H1 (cell line): ENCODE measurements around the gene ENO4. TPM values are rescaled to one million over a fixed set of nuclear protein-coding genes. Genes with fewer than 3 reads are reported as not detected.

Source experiments
- CTCF ChIA-PET: fragments of 300-600 bp; sonication (Branson Sonifier 250); formaldehyde crosslinking; loops from one replicate; lab custom pipeline; 2021; ENCODE audit not compliant: partially characterized antibody; lab: Charles Lee
- POLR2A ChIA-PET: fragments of 300-600 bp; sonication (Branson Sonifier 250); formaldehyde crosslinking; loops from one replicate; lab custom pipeline; 2021; ENCODE audit warnings: inconsistent platforms; ENCODE audit not compliant: partially characterized antibody; lab: Charles Lee
- DNase-seq, 2 experiments: peaks; one replicate each; pipeline versions ENCODE4 v3.0.0 to v3.0.0-alpha.2; 2010 to 2022; ENCODE audit warnings: low spot score in 2 of 2, low read depth in 1 of 2, mixed read lengths in 1 of 2
- FAIRE-seq: peaks from 2 replicates; lab custom pipeline; 2011; peaks lifted over from hg19 to GRCh38; lab: Jason Lieb, UNC
- H2AFZ ChIP-seq: 2 replicates; pipeline ENCODE4 v1.8.1; 2012; ENCODE audit warnings: low read length, inconsistent platforms
- H2AK5ac ChIP-seq: 2 replicates; pipeline ENCODE4 v1.6.1; 2013; ENCODE audit warnings: low read depth, low read length
- H2BK120ac ChIP-seq: replicated peaks from 2 replicates; pipeline ENCODE3; 2013; ENCODE audit warnings: low read depth, low read length, inconsistent platforms
- H2BK12ac ChIP-seq: 2 replicates; pipeline ENCODE4 v1.6.1; 2013; ENCODE audit warnings: low read depth, low read length
- H2BK15ac ChIP-seq: 2 replicates; pipeline ENCODE4 v1.6.1; 2013; ENCODE audit warnings: low read length
- H2BK20ac ChIP-seq: 2 replicates; pipeline ENCODE4 v1.6.1; 2013; ENCODE audit warnings: low read length
- H2BK5ac ChIP-seq: 2 replicates; pipeline ENCODE4 v1.6.1; 2013; ENCODE audit warnings: low read depth, low read length
- H3K14ac ChIP-seq: 2 replicates; pipeline ENCODE4 v1.6.1; 2013; ENCODE audit warnings: inconsistent platforms; ENCODE audit not compliant: insufficient read length
- H3K18ac ChIP-seq: 2 replicates; pipeline ENCODE4 v1.6.1; 2013; ENCODE audit warnings: low read length; ENCODE audit errors: extremely low read depth
- H3K23ac ChIP-seq: 2 replicates; pipeline ENCODE4 v1.6.1; 2013; ENCODE audit warnings: inconsistent platforms; ENCODE audit not compliant: insufficient read length
- H3K23me2 ChIP-seq: 2 replicates; pipeline ENCODE4 v1.6.1; 2013; ENCODE audit warnings: low read depth, low read length
- H3K27ac ChIP-seq: 2 replicates; pipeline ENCODE4 v1.6.1; 2011; ENCODE audit warnings: low read depth, low read length, inconsistent platforms
- H3K27me3 ChIP-seq, 4 experiments: replicated peaks in 1 of 4; 1 replicate in 1 of 4; 2 replicates in 3 of 4; pipeline versions ENCODE4 v1.6.1 to v1.8.1; 2011 to 2013; ENCODE audit warnings: low read length in 3 of 4, mild to moderate bottlenecking in 3 of 4, inconsistent platforms in 2 of 4, mixed read lengths in 2 of 4, moderate library complexity in 1 of 4; ENCODE audit not compliant: control insufficient read depth in 3 of 4, insufficient read depth in 3 of 4; ENCODE audit errors: extremely low read depth in 1 of 4
- H3K36me3 ChIP-seq, 4 experiments: 2 replicates each; pipeline versions ENCODE4 v1.6.1 to v1.8.1; 2011 to 2013; ENCODE audit warnings: mild to moderate bottlenecking in 4 of 4, low read length in 3 of 4, moderate library complexity in 2 of 4, control low read depth in 1 of 4, inconsistent platforms in 1 of 4; ENCODE audit not compliant: insufficient read depth in 4 of 4, control insufficient read depth in 2 of 4
- H3K4ac ChIP-seq: replicated peaks from 2 replicates; pipeline ENCODE3; 2013; ENCODE audit warnings: low read length, low read depth, mixed read lengths, inconsistent platforms; ENCODE audit not compliant: insufficient read length
- H3K4me1 ChIP-seq, 4 experiments: replicated peaks in 1 of 4; 1 replicate in 1 of 4; 2 replicates in 3 of 4; pipeline versions ENCODE4 v1.6.1 to v1.8.1; 2011 to 2013; ENCODE audit warnings: low read length in 3 of 4, inconsistent platforms in 2 of 4, mixed read lengths in 1 of 4; ENCODE audit not compliant: insufficient read depth in 4 of 4, control insufficient read depth in 3 of 4
- H3K4me2 ChIP-seq, 2 experiments: 2 replicates each; pipeline versions ENCODE4 v1.6.1 to v1.8.1; 2011 to 2013; ENCODE audit warnings: low read depth in 2 of 2, low read length in 2 of 2, control low read depth in 1 of 2, inconsistent platforms in 1 of 2, mild to moderate bottlenecking in 1 of 2; ENCODE audit not compliant: insufficient read depth in 1 of 2
- H3K4me3 ChIP-seq, 4 experiments: fragments of 200-600, 300-600 bp in 1 of 4; sonication (generic), shearing (Covaris generic), sonication (Bioruptor Twin) in 1 of 4; 2 replicates each; pipeline versions ENCODE4 v1.5.1 to v1.8.1; 2011 to 2016; ENCODE audit warnings: low read length in 4 of 4, low read depth in 3 of 4, control low read depth in 2 of 4, inconsistent platforms in 2 of 4, mild to moderate bottlenecking in 2 of 4, mixed read lengths in 1 of 4, moderate library complexity in 1 of 4; ENCODE audit not compliant: insufficient read depth in 2 of 4; ENCODE audit errors: extremely low read depth in 1 of 4
- H3K56ac ChIP-seq: replicated peaks from 2 replicates; pipeline ENCODE3; 2013; ENCODE audit warnings: low read depth, mild to moderate bottlenecking, mixed read lengths, low read length, inconsistent platforms; ENCODE audit not compliant: insufficient read length
- H3K79me1 ChIP-seq: 2 replicates; pipeline ENCODE4 v1.6.1; 2013; ENCODE audit warnings: low read depth, low read length, control low read depth
- H3K79me2 ChIP-seq, 2 experiments: 2 replicates each; pipeline versions ENCODE4 v1.6.1 to v1.8.1; 2012 to 2013; ENCODE audit warnings: low read length in 2 of 2, mild to moderate bottlenecking in 2 of 2, inconsistent platforms in 1 of 2; ENCODE audit not compliant: insufficient read depth in 2 of 2, control insufficient read depth in 1 of 2
- H3K9ac ChIP-seq, 4 experiments: replicated peaks in 1 of 4; 1 replicate in 1 of 4; 2 replicates in 3 of 4; pipeline versions ENCODE4 v1.6.1 to v1.8.1; 2011 to 2013; ENCODE audit warnings: low read depth in 3 of 4, low read length in 3 of 4, control low read depth in 2 of 4, mild to moderate bottlenecking in 2 of 4, moderate library complexity in 2 of 4, inconsistent platforms in 1 of 4; ENCODE audit errors: extremely low read depth in 1 of 4
- H3K9me3 ChIP-seq, 2 experiments: 2 replicates each; pipeline versions ENCODE4 v1.6.1 to v1.8.1; 2012 to 2013; ENCODE audit warnings: mild to moderate bottlenecking in 2 of 2, moderate library complexity in 2 of 2, control low read depth in 1 of 2, inconsistent platforms in 1 of 2, low read depth in 1 of 2, low read length in 1 of 2, mixed read lengths in 1 of 2; ENCODE audit not compliant: insufficient read depth in 2 of 2
- H4K20me1 ChIP-seq, 2 experiments: replicated peaks in 1 of 2; 2 replicates each; pipeline versions ENCODE3 to v1.8.1; 2011 to 2013; ENCODE audit warnings: inconsistent platforms in 2 of 2, low read length in 2 of 2, mild to moderate bottlenecking in 1 of 2; ENCODE audit not compliant: insufficient read depth in 2 of 2, control insufficient read depth in 1 of 2
- H4K5ac ChIP-seq: 2 replicates; pipeline ENCODE4 v1.6.1; 2013; ENCODE audit warnings: low read length, low read depth, mixed read lengths, inconsistent platforms; ENCODE audit not compliant: insufficient read length
- H4K8ac ChIP-seq: 2 replicates; pipeline ENCODE4 v1.8.0; 2013; ENCODE audit warnings: mild to moderate bottlenecking, moderate library complexity, low read length, inconsistent platforms; ENCODE audit not compliant: insufficient read depth; ENCODE audit errors: extremely low read depth
- H4K91ac ChIP-seq: replicated peaks from 2 replicates; pipeline ENCODE3; 2013; ENCODE audit warnings: low read length, mixed read lengths, inconsistent platforms; ENCODE audit not compliant: insufficient read length
- ASH2L ChIP-seq: fragments of 200-600, 300-600 bp; sonication (generic); IDR thresholded peaks from one replicate; pipeline ENCODE4 v1.7.1; 2017; ENCODE audit warnings: low read length
- HDAC2 ChIP-seq, 2 experiments: fragments of 300-600 bp in 1 of 2; sonication (generic) in 1 of 2; IDR thresholded peaks; 2 replicates each; pipeline ENCODE4 v1.6.1; 2011 to 2012; ENCODE audit warnings: low read depth in 2 of 2, low read length in 2 of 2, mild to moderate bottlenecking in 2 of 2, moderate library complexity in 2 of 2, borderline replicate concordance in 1 of 2, inconsistent platforms in 1 of 2
- JUND ChIP-seq: IDR thresholded peaks from 2 replicates; pipeline ENCODE4 v1.6.1; 2011; ENCODE audit warnings: mild to moderate bottlenecking, improper control_type of control experiment, low read length
- KDM4A ChIP-seq: IDR thresholded peaks from one replicate; pipeline ENCODE4 v1.7.1; 2012; ENCODE audit warnings: low read depth, mild to moderate bottlenecking, moderate library complexity, low read length, inconsistent platforms; ENCODE audit not compliant: severe bottlenecking
- RAD21 ChIP-seq, 2 experiments: IDR thresholded peaks in 1 of 2; conservative IDR thresholded peaks in 1 of 2; 2 replicates each; pipeline ENCODE4 v1.6.1; 2011; ENCODE audit warnings: low read depth in 2 of 2, low read length in 2 of 2, improper control_type of control experiment in 1 of 2, inconsistent platforms in 1 of 2, mild to moderate bottlenecking in 1 of 2, moderate library complexity in 1 of 2
- RXRA ChIP-seq: IDR thresholded peaks from 2 replicates; pipeline ENCODE4 v1.6.1; 2011; ENCODE audit warnings: low read depth, mild to moderate bottlenecking, low read length, moderate library complexity; ENCODE audit not compliant: insufficient read depth
- SP1 ChIP-seq: IDR thresholded peaks from 2 replicates; pipeline ENCODE4 v1.6.1; 2011; ENCODE audit warnings: low read depth, low read length
- TCF12 ChIP-seq: IDR thresholded peaks from 2 replicates; pipeline ENCODE4 v1.6.1; 2011; ENCODE audit warnings: low read depth, mild to moderate bottlenecking, low read length
- WGBS, 2 experiments: shearing (Covaris generic) in 1 of 2; methylation state at CpG; one replicate each; pipeline versions ENCODE4 v1.1.6 to v1.1.7; 2013 to 2015; ENCODE audit warnings: low lambda C conversion rate in 2 of 2, mixed read lengths in 2 of 2, inconsistent platforms in 1 of 2, low coverage in 1 of 2, missing lambda C conversion rate in 1 of 2; ENCODE audit not compliant: insufficient replicate concordance in 2 of 2, insufficient coverage in 1 of 2, insufficient read length in 1 of 2; ENCODE audit errors: extremely low coverage in 1 of 2, missing lambda C conversion rate in 1 of 2; 5-methylcytosine and 5-hydroxymethylcytosine counted together
- polyA plus RNA-seq, 7 experiments: library from polyadenylated mRNA; depleted of rRNA in 3 of 7; stranded (reverse) in 5 of 7; unstranded in 2 of 7; fragments of >200 nt in 5 of 7; fragments of 200-250 nt in 2 of 7; gene quantifications; 1 replicate in 5 of 7; 2 replicates in 1 of 7; 4 replicates in 1 of 7; pipeline versions ENCODE4 v1.2.1 to v1.2.3, GENCODE V29; 2011 to 2013; ENCODE audit warnings: missing spikeins in 2 of 7, mixed read lengths in 2 of 7
- total RNA-seq: library from RNA; stranded (reverse); fragmentation: NEBNext Ultra II Directional; extraction: Animal tissue kit (Norgen Biotek cat#: 25700); gene quantifications from 2 replicates; pipeline ENCODE4 v1.2.1, GENCODE V29; 2021

Gene ENO4
- total and polyA plus RNA-seq, 2 of the 8 experiments (the other 6 are each of a cell fraction or from before 2014, with no cell fraction given), result 0.77 TPM; not detected in 1

- H3K27ac ChIP-seq, result no peak overlapping the region
- 85% methylated on average over 3 of the region's 4 CpGs; no CpG with 5 or more reads in 1 of the 2 experiments for WGBS, 2 experiments
- H3K9ac ChIP-seq, result no peak overlapping the region
- H3K23ac ChIP-seq, result no peak overlapping the region
- ChIA-PET POLR2A (interaction anchor here (1.3 kb wide), 1 partner anchor 16 kb away, joined by 4 read pairs; no protein-coding TSS in a partner anchor), CTCF (interaction anchor here (0.6 to 1.5 kb wide), 4 partner anchors 21 to 313 kb away, joined by 3 to 5 read pairs (median 3); no protein-coding TSS in a partner anchor)
- peaks cover 0 to 11% (median 2%) of the 10 kb centered on the region in 4 experiments; a peak in 2 of 7 replicates for H3K27me3 ChIP-seq
- H3K4me2 ChIP-seq, result no peak overlapping the region
- H4K20me1 ChIP-seq, result no peaks in the 10 kb centered on the region
- H3K14ac ChIP-seq, result no peak overlapping the region
- H2AFZ ChIP-seq, result no peak overlapping the region
- no peak overlapping the region for H2BK120ac ChIP-seq
- no peak overlapping the region for H2BK5ac ChIP-seq
- H3K56ac ChIP-seq, result no peak overlapping the region
- H2BK12ac ChIP-seq, result no peak overlapping the region
- no peak overlapping the region for H3K18ac ChIP-seq
- no peaks in the 10 kb centered on the region for H3K9me3 ChIP-seq
- H2BK15ac ChIP-seq, result no peak overlapping the region
- H4K5ac ChIP-seq, result no peak overlapping the region
- no peak overlapping the region for H2AK5ac ChIP-seq
- H2BK20ac ChIP-seq, result no peak overlapping the region
- no peak overlapping the region for H4K91ac ChIP-seq
- H3K36me3 ChIP-seq, result no peaks in the 10 kb centered on the region
- no peak for DNase-seq
- peaks cover 14% of the 10 kb centered on the region for H3K23me2 ChIP-seq
- no peak for FAIRE-seq
- peaks cover 6 to 12% (median 9%) of the 10 kb centered on the region in 4 experiments; a peak in 5 of 7 replicates for H3K4me1 ChIP-seq
- TF ChIP-seq JUND, result no peak
- TF ChIP-seq RAD21 (IDR thresholded peaks at IDR 0.05 in 1 of 2, conservative IDR thresholded peaks at IDR 0.05 in 1 of 2; ENCODE audit: low read depth in 2 of 2, low read length in 2 of 2), result no peak
- TF ChIP-seq ASH2L, result no peak
- no peak for TF ChIP-seq RXRA
- no peak for TF ChIP-seq KDM4A
- TF ChIP-seq SP1, result no peak
- TF ChIP-seq TCF12, result no peak
- no peak for TF ChIP-seq HDAC2 (IDR thresholded peaks at IDR 0.05; ENCODE audit: borderline replicate concordance in 1 of 2, low read depth in 2 of 2, low read length in 2 of 2)
- H3K4ac ChIP-seq, result no peak overlapping the region
- H4K8ac ChIP-seq, result no peak overlapping the region
- no peaks in the 10 kb centered on the region for H3K79me1 ChIP-seq
- H3K4me3 ChIP-seq, result no peak overlapping the region
- no peaks in the 10 kb centered on the region for H3K79me2 ChIP-seq
Measured at GRCh38 chr10:116853287-116853686, 4.0 kb downstream of the ENO4 start.
